Measurements from ENCODE around the gene SGIP1. TPM values are rescaled to one million over a fixed set of nuclear protein-coding genes. Genes with fewer than 3 reads are reported as not detected.

Gene SGIP1
- polyA plus RNA-seq, 3 donors = not detected

DNA sequence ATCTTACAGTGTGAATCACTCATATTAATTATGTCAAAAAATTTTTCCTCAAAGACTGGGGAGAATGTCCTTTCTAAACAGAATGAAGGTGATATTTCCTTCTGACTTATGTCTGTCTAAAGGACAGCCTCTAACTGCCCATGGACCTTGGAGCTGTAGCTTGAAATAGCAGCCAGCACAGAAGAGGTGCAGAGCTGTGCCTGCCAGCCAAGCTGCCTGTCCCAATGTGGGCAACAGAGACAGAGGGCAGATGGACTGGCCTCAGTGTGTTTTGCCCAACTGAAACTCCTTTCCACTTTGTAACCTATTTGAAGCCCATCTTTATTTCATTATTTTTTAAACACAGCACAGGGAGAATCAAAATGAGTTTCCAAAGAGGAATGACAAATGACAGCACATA lies 120.7 kb downstream of the SGIP1 start:
- no peak for DNase-seq
- TF ChIP-seq, protein P1, sequence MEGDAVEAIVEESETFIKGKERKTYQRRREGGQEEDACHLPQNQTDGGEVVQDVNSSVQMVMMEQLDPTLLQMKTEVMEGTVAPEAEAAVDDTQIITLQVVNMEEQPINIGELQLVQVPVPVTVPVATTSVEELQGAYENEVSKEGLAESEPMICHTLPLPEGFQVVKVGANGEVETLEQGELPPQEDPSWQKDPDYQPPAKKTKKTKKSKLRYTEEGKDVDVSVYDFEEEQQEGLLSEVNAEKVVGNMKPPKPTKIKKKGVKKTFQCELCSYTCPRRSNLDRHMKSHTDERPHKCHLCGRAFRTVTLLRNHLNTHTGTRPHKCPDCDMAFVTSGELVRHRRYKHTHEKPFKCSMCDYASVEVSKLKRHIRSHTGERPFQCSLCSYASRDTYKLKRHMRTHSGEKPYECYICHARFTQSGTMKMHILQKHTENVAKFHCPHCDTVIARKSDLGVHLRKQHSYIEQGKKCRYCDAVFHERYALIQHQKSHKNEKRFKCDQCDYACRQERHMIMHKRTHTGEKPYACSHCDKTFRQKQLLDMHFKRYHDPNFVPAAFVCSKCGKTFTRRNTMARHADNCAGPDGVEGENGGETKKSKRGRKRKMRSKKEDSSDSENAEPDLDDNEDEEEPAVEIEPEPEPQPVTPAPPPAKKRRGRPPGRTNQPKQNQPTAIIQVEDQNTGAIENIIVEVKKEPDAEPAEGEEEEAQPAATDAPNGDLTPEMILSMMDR (IDR thresholded peaks at IDR 0.05) = no peak
- Mint-ChIP-seq H3K36me3 (no peaks in the 10 kb centered on the region), H3K27ac (no peak overlapping the region), H3K4me3 (no peak overlapping the region), H3K4me1 (no peaks in the 10 kb centered on the region), H3K9me3 (peaks cover 0 to 4% (median 0%) of the 10 kb centered on the region in 7 donors), H3K27me3 (ENCODE audit: low read depth in 3 of 3) (peaks cover 0 to 2% (median 0%) of the 10 kb centered on the region in 3 donors)
- no peaks in the 10 kb centered on the region for H3K4me1 ChIP-seq (ENCODE audit: control insufficient read depth in 1 of 2, insufficient read depth in 2 of 2, low read length in 2 of 2)
- H3K27ac ChIP-seq (ENCODE audit: low read depth in 1 of 2, low read length in 2 of 2) = no peak overlapping the region
- no peak overlapping the region for H3K4me2 ChIP-seq (replicated peaks; ENCODE audit: extremely low read depth, low read length, poor library complexity, severe bottlenecking)
- H3K79me2 ChIP-seq (ENCODE audit: insufficient read depth, low read length) = no peaks in the 10 kb centered on the region
- H3K9ac ChIP-seq (ENCODE audit: insufficient read depth, low read length, poor library complexity, severe bottlenecking) = no peak overlapping the region
- H3K9me3 ChIP-seq (replicated peaks in 1 of 2; ENCODE audit: control insufficient read depth in 1 of 2, insufficient read depth in 1 of 2, low read length in 2 of 2) = no peaks in the 10 kb centered on the region
- H3K36me3 ChIP-seq (replicated peaks in 1 of 2; ENCODE audit: control insufficient read depth in 1 of 2, insufficient read depth in 2 of 2, low read length in 2 of 2) = no peaks in the 10 kb centered on the region
- no peak overlapping the region for H3K4me3 ChIP-seq (replicated peaks in 1 of 3; ENCODE audit: low read depth in 2 of 3, low read length in 3 of 3)
- no peaks in the 10 kb centered on the region for H4K20me1 ChIP-seq (ENCODE audit: insufficient read depth, low read length)
- no peak overlapping the region for H2AFZ ChIP-seq (ENCODE audit: insufficient read depth, low read depth, low read length, poor library complexity, severe bottlenecking)
- intact Hi-C loops (cut with micrococcal nuclease) = no loop called here
- H3K27me3 ChIP-seq (ENCODE audit: control insufficient read depth in 2 of 2, insufficient read depth in 2 of 2, low read length in 2 of 2) = no peaks in the 10 kb centered on the region

DNA sequence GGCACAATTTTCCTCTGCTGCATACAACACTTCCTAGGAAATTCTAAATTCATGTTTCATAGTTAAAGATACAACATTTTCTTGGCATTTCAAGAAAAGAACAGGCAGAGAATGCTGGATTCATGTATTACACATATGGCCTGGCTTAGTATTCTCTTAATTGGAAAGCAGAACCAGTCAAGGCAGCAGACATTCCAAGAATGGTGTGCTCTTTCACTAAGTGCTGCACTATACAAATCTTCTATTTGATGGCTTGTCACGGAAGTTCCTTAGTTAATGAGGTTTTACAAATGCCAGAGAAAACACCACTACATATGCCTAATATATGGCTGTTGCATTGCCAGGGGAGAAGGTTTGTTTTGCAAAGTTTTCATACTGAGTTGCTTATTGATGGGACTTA lies 137.5 kb downstream of the SGIP1 start:
- no peak overlapping the region for H3K27ac Mint-ChIP-seq
- Histone ChIP-seq H3K27ac (ENCODE audit: low read depth in 1 of 2, low read length in 2 of 2) (no peak overlapping the region), H4K20me1 (ENCODE audit: insufficient read depth, low read length) (no peaks in the 10 kb centered on the region), H3K4me3 (replicated peaks in 1 of 3; ENCODE audit: low read depth in 2 of 3, low read length in 3 of 3) (no peak overlapping the region), H3K9ac (ENCODE audit: insufficient read depth, low read length, poor library complexity, severe bottlenecking) (no peak overlapping the region), H3K36me3 (replicated peaks in 1 of 2; ENCODE audit: control insufficient read depth in 1 of 2, insufficient read depth in 2 of 2, low read length in 2 of 2) (no peaks in the 10 kb centered on the region), H3K27me3 (ENCODE audit: control insufficient read depth in 2 of 2, insufficient read depth in 2 of 2, low read length in 2 of 2) (no peaks in the 10 kb centered on the region), H3K4me1 (ENCODE audit: control insufficient read depth in 1 of 2, insufficient read depth in 2 of 2, low read length in 2 of 2) (no peaks in the 10 kb centered on the region), H3K79me2 (ENCODE audit: insufficient read depth, low read length) (no peaks in the 10 kb centered on the region), H3K4me2 (replicated peaks; ENCODE audit: extremely low read depth, low read length, poor library complexity, severe bottlenecking) (no peak overlapping the region), H2AFZ (ENCODE audit: insufficient read depth, low read depth, low read length, poor library complexity, severe bottlenecking) (no peak overlapping the region), H3K9me3 (replicated peaks in 1 of 2; ENCODE audit: control insufficient read depth in 1 of 2, insufficient read depth in 1 of 2, low read length in 2 of 2) (no peaks in the 10 kb centered on the region)
- TF ChIP-seq, protein P1 (IDR thresholded peaks at IDR 0.05) = no peak
- no peak overlapping the region for H3K4me3 Mint-ChIP-seq
- H3K36me3 Mint-ChIP-seq = no peaks in the 10 kb centered on the region
- H3K9me3 Mint-ChIP-seq = no peaks in the 10 kb centered on the region
- no CpG with 5 or more reads among the region's 1 CpG for WGBS (ENCODE audit: insufficient coverage)
- intact Hi-C loops (cut with micrococcal nuclease) = no loop called here
- peaks cover 0 to 2% (median 0%) of the 10 kb centered on the region in 3 donors for H3K27me3 Mint-ChIP-seq (ENCODE audit: low read depth in 3 of 3)
- no peaks in the 10 kb centered on the region for H3K4me1 Mint-ChIP-seq
- DNase-seq = no peak

Measured in CD14-positive monocyte (primary cell).